VCaP (cell line): ENCODE measurements around the gene MARVELD3.

Experiments
- H3K27ac ChIP-seq: fragments of 450-650 bp; 2 replicates; pipeline ENCODE4 v1.5.1; 2017
- CTCF ChIP-seq: fragments of 450-650 bp; conservative IDR thresholded peaks from 2 replicates; pipeline ENCODE4 v1.5.1; 2017; ENCODE audit warnings: mild to moderate bottlenecking, moderate library complexity

The MARVELD3 gene

GRCh38 chr16:71645450-71645849, 19.5 kb downstream of the MARVELD3 start:
- peak; percentile 72 for TF ChIP-seq CTCF
- no peak overlapping the region for H3K27ac ChIP-seq

GRCh38 chr16:71647391-71647790, 21.4 kb downstream of the MARVELD3 start:
- TF ChIP-seq CTCF, result no peak

GRCh38 chr16:71648162-71648561, 22.2 kb downstream of the MARVELD3 start:
- no peak overlapping the region for H3K27ac ChIP-seq
- TF ChIP-seq CTCF, result no peak

More at GRCh38 chr16:71647391-71647790, 21.4 kb downstream of the MARVELD3 start:
- H3K27ac ChIP-seq, result no peak overlapping the region

- TF ChIP-seq CTCF, result peak; percentile 49
- H3K27ac ChIP-seq, result no peak overlapping the region
These were observed 22.9 kb downstream of the MARVELD3 start for GRCh38 chr16:71648921-71649320.

- TF ChIP-seq CTCF, result no peak
- H3K27ac ChIP-seq, result no peak overlapping the region
These were observed 23.7 kb downstream of the MARVELD3 start for GRCh38 chr16:71649704-71650103.

GRCh38 chr16:71658771-71659170, 32.8 kb downstream of the MARVELD3 start:
- TF ChIP-seq CTCF, result no peak
- H3K27ac ChIP-seq, result no peak overlapping the region

- no peak overlapping the region for H3K27ac ChIP-seq
- TF ChIP-seq CTCF, result no peak
These were observed 33.5 kb downstream of the MARVELD3 start for GRCh38 chr16:71659471-71659870.

GRCh38 chr16:71666264-71666663, 40.3 kb downstream of the MARVELD3 start:
- peak overlapping the region; percentile 47 for H3K27ac ChIP-seq
- no peak for TF ChIP-seq CTCF
